ENCODE results near the gene CWC22.

Gene CWC22

DNA sequence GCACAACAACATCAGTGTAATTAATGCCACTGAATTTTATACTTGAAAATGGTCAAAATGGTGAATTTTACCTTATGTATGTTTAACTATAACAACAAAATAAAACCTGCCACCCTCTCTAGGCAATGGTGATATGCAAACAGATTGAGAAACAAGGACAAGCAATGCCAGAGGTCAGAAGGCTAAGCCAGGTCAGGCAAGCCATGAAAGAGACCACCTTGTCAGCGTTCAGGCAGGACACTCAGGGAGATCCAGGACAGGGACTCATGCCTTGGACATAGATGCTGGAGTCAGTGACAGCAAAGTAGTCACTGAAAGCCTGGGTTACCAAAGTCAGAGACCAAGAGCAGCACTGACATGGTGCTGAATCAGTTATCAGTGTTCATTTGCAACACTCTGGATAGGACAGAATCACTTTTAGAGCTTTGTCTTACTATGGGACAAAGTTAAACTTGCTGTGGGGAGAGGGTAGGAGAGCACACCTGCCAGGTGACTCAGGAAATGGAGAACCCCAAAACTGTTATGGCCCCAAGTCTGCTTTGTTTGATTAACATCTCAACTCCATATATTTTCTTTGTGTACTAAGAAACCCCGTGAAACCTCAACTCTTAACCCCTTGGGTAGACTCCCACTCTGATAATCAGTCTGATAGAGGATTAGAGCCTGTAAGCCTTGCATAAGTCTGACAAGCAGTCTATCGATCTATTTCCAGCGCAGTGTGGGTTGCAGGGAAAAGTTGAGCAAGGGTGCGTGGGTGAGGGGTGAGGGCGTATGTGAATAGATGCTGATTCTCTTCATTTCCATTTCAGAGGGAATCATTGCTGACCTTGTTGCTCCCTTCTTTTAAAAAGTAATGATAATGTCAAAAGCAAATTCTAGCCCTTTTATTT is 97.0 kb downstream of the CWC22 start:
- TF ChIP-seq, protein P1, sequence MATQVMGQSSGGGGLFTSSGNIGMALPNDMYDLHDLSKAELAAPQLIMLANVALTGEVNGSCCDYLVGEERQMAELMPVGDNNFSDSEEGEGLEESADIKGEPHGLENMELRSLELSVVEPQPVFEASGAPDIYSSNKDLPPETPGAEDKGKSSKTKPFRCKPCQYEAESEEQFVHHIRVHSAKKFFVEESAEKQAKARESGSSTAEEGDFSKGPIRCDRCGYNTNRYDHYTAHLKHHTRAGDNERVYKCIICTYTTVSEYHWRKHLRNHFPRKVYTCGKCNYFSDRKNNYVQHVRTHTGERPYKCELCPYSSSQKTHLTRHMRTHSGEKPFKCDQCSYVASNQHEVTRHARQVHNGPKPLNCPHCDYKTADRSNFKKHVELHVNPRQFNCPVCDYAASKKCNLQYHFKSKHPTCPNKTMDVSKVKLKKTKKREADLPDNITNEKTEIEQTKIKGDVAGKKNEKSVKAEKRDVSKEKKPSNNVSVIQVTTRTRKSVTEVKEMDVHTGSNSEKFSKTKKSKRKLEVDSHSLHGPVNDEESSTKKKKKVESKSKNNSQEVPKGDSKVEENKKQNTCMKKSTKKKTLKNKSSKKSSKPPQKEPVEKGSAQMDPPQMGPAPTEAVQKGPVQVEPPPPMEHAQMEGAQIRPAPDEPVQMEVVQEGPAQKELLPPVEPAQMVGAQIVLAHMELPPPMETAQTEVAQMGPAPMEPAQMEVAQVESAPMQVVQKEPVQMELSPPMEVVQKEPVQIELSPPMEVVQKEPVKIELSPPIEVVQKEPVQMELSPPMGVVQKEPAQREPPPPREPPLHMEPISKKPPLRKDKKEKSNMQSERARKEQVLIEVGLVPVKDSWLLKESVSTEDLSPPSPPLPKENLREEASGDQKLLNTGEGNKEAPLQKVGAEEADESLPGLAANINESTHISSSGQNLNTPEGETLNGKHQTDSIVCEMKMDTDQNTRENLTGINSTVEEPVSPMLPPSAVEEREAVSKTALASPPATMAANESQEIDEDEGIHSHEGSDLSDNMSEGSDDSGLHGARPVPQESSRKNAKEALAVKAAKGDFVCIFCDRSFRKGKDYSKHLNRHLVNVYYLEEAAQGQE (IDR thresholded peaks at IDR 0.05; ENCODE audit: insufficient read depth in 1 of 2, low read depth in 2 of 2, low read length in 2 of 2): no peak
- TF ChIP-seq FOXP2 (optimal IDR thresholded peaks at IDR 0.05; ENCODE audit: borderline replicate concordance, extremely low read depth, extremely low read length, insufficient read depth) (no peak), POLR2AphosphoS5 (IDR thresholded peaks at IDR 0.05; ENCODE audit: low read depth, low read length) (no peak), TAF1 (IDR thresholded peaks at IDR 0.05; ENCODE audit: borderline replicate concordance, insufficient read depth, low read length) (no peak), SIN3A (IDR thresholded peaks at IDR 0.05; ENCODE audit: borderline replicate concordance, insufficient read depth, low read length) (no peak)

DNA sequence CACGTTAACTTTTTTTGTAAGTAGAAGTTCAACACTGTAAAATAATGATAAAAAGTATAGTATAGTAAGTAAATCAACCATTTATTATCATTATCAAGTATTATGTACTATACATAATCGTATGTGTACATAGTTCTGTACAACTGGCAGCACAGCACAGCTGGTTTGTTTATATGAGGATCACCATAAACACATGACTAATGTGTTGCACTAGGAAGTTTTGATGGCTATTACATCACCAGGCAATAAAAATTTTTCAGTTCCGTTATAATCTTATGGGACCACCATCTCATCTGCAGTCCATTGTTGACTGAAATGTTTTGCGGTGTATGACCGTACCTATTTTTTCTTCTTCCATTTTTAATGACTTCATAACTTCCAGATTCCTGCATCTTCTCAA is 106.4 kb downstream of the CWC22 start:
- no peak for TF ChIP-seq SIN3A (IDR thresholded peaks at IDR 0.05; ENCODE audit: borderline replicate concordance, insufficient read depth, low read length)
- TF ChIP-seq TAF1 (IDR thresholded peaks at IDR 0.05; ENCODE audit: borderline replicate concordance, insufficient read depth, low read length): no peak
- TF ChIP-seq POLR2AphosphoS5 (IDR thresholded peaks at IDR 0.05; ENCODE audit: low read depth, low read length): no peak
- TF ChIP-seq FOXP2 (optimal IDR thresholded peaks at IDR 0.05; ENCODE audit: borderline replicate concordance, extremely low read depth, extremely low read length, insufficient read depth): no peak
- TF ChIP-seq, protein P1 (IDR thresholded peaks at IDR 0.05; ENCODE audit: insufficient read depth in 1 of 2, low read depth in 2 of 2, low read length in 2 of 2): no peak

GRCh38 chr2:179899666-179900065 is 107.4 kb downstream of the CWC22 start:
- TF ChIP-seq SIN3A (IDR thresholded peaks at IDR 0.05; ENCODE audit: borderline replicate concordance, insufficient read depth, low read length) (no peak), POLR2AphosphoS5 (IDR thresholded peaks at IDR 0.05; ENCODE audit: low read depth, low read length) (no peak), TAF1 (IDR thresholded peaks at IDR 0.05; ENCODE audit: borderline replicate concordance, insufficient read depth, low read length) (no peak), FOXP2 (optimal IDR thresholded peaks at IDR 0.05; ENCODE audit: borderline replicate concordance, extremely low read depth, extremely low read length, insufficient read depth) (no peak)
- TF ChIP-seq, protein P1 (IDR thresholded peaks at IDR 0.05; ENCODE audit: insufficient read depth in 1 of 2, low read depth in 2 of 2, low read length in 2 of 2): no peak

- TF ChIP-seq POLR2AphosphoS5 (IDR thresholded peaks at IDR 0.05; ENCODE audit: low read depth, low read length) (no peak), SIN3A (IDR thresholded peaks at IDR 0.05; ENCODE audit: borderline replicate concordance, insufficient read depth, low read length) (no peak), FOXP2 (optimal IDR thresholded peaks at IDR 0.05; ENCODE audit: borderline replicate concordance, extremely low read depth, extremely low read length, insufficient read depth) (no peak), TAF1 (IDR thresholded peaks at IDR 0.05; ENCODE audit: borderline replicate concordance, insufficient read depth, low read length) (no peak)
- TF ChIP-seq, protein P1 (IDR thresholded peaks at IDR 0.05; ENCODE audit: insufficient read depth in 1 of 2, low read depth in 2 of 2, low read length in 2 of 2): no peak
These were observed 108.2 kb downstream of the CWC22 start for GRCh38 chr2:179898873-179899272.
